EH (cell line): ENCODE data around the gene ACTR1B.
"Not testable (repeated sequence)": the region's sequence is repeated elsewhere in the genome, so short reads cannot be mapped to it uniquely, and the experiment has no call there.

Experiments used
- DNase-seq: peaks from one replicate; pipeline ENCODE4 v3.0.0-alpha.2; 2015; ENCODE audit warnings: low read depth

The ACTR1B gene

DNA sequence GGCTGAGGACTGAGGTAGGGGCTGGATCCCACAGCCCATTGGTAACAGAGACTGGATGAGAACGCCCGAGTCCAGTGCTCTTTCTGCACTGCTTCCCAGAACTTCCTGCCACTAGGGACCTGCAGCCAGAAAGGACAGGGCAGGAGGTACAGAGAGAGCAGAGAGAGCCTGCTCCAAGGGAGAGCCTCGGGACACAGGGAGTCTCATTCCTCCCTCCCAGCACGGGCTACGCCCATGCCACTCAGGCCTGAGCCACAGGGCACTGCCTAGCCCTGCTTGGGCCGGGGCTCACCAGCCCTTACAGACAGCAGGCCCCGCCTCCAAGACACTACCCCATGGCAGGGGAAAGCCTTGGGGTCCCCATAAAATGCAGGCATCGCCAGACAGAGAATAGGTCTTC, 48.1 kb downstream of the ACTR1B start:
- not testable (repeated sequence) for DNase-seq

- DNase-seq, result not testable (repeated sequence)
These were observed 51.9 kb downstream of the ACTR1B start for GRCh38 chr2:97611895-97612294.

GRCh38 chr2:97608745-97609144, 55.1 kb downstream of the ACTR1B start:
- DNase-seq, result not testable (repeated sequence)
